K562 (cell line): ENCODE data around the gene TXNRD1. TPM values are rescaled to one million over a fixed set of nuclear protein-coding genes. Genes with fewer than 3 reads are reported as not detected.

ENCODE experiments used
- ATAC-seq: fragments of 200-7000 bp; cut with Tn5 transposase; 3 replicates; pipeline ENCODE4 v1.9.1; 2020; ENCODE audit warnings: moderate library complexity
- BruUV-seq: library from RNA; stranded (reverse); fragments of 400-500 nt; replicated peaks from 2 replicates; lab custom pipeline; 2021; lab: Mats Ljungman, UMichigan
- CTCF ChIA-PET: fragments of 300-600 bp; formaldehyde crosslinking; extraction: SDS; loops from one replicate; lab custom pipeline; 2021; ENCODE audit warnings: low intra/inter-chr PET ratio; lab: Yijun Ruan, JAX
- POLR2A ChIA-PET: fragments of 300-600, 350-650 bp; sonication (Branson Sonifier 250); formaldehyde crosslinking; extraction: SDS; loops from one replicate; lab custom pipeline; 2021; ENCODE audit warnings: antibody characterized with exemption, inconsistent platforms; lab: Yijun Ruan, JAX
- DNase-seq, 4 experiments: peaks; one replicate each; pipeline versions ENCODE4 v3.0.0 to v3.0.0-alpha.2; 2011 to 2018; ENCODE audit warnings: low spot score in 3 of 4, mixed read lengths in 3 of 4; ENCODE audit errors: extremely low read depth in 1 of 4
- FAIRE-seq: peaks from 2 replicates; lab custom pipeline; 2011; peaks lifted over from hg19 to GRCh38; lab: Jason Lieb, UNC
- H2AFZ ChIP-seq: 2 replicates; pipeline ENCODE4 v1.6.0; 2011; ENCODE audit warnings: low read depth, low read length, control low read depth, inconsistent platforms
- H3K27ac ChIP-seq: fragments of 200-600 bp; 3 replicates; pipeline ENCODE4 v1.8.0; 2011; ENCODE audit warnings: low read depth, mild to moderate bottlenecking, control low read depth, inconsistent platforms, low read length, moderate library complexity, mixed read lengths; ENCODE audit errors: extremely low read depth
- H3K27me3 ChIP-seq, 2 experiments: fragments of 300-600 bp in 1 of 2; 2 replicates in 1 of 2; 3 replicates in 1 of 2; pipeline versions ENCODE4 v1.6.0 to v1.8.0; 2011; ENCODE audit warnings: inconsistent platforms in 2 of 2, low read length in 2 of 2, mild to moderate bottlenecking in 1 of 2, mixed read lengths in 1 of 2, moderate library complexity in 1 of 2; ENCODE audit not compliant: control insufficient read depth in 2 of 2, insufficient read depth in 2 of 2
- H3K36me3 ChIP-seq: fragments of 300-600 bp; 3 replicates; pipeline ENCODE4 v1.8.0; 2011; ENCODE audit warnings: mild to moderate bottlenecking, low read length, inconsistent platforms; ENCODE audit not compliant: control insufficient read depth, insufficient read depth
- H3K4me1 ChIP-seq, 2 experiments: fragments of 200-600 bp in 1 of 2; replicated peaks in 1 of 2; 2 replicates in 1 of 2; 3 replicates in 1 of 2; pipeline versions ENCODE4 v1.5.1 to v1.8.0; 2011; ENCODE audit warnings: inconsistent platforms in 2 of 2, low read length in 2 of 2, mild to moderate bottlenecking in 1 of 2, mixed read lengths in 1 of 2, moderate library complexity in 1 of 2; ENCODE audit not compliant: control insufficient read depth in 2 of 2, insufficient read depth in 2 of 2
- H3K4me2 ChIP-seq: 2 replicates; pipeline ENCODE4 v1.6.1; 2011; ENCODE audit warnings: low read length, control low read depth, inconsistent platforms, mixed read lengths; ENCODE audit not compliant: insufficient read depth
- H3K4me3 ChIP-seq: fragments of 200-600 bp; sonication (generic), shearing (Covaris generic); 2 replicates; pipeline ENCODE4 v1.5.1; 2016; ENCODE audit warnings: control low read depth, inconsistent platforms
- H3K79me2 ChIP-seq: fragments of 200-600 bp; 3 replicates; pipeline ENCODE4 v1.8.0; 2011; ENCODE audit warnings: low read length, inconsistent platforms; ENCODE audit not compliant: control insufficient read depth, insufficient read depth
- H3K9ac ChIP-seq, 2 experiments: 2 replicates each; pipeline versions ENCODE4 v1.6.0 to v1.6.1; 2011; ENCODE audit warnings: low read depth in 2 of 2, low read length in 2 of 2, control low read depth in 1 of 2, inconsistent platforms in 1 of 2, mild to moderate bottlenecking in 1 of 2, mixed read lengths in 1 of 2; ENCODE audit not compliant: insufficient read depth in 1 of 2
- H3K9me1 ChIP-seq: one replicate; pipeline ENCODE4 v1.6.0; 2011; ENCODE audit warnings: inconsistent platforms, mild to moderate bottlenecking, low read length, moderate library complexity; ENCODE audit not compliant: control insufficient read depth, insufficient read depth
- H3K9me3 ChIP-seq: replicated peaks from 2 replicates; pipeline ENCODE4 v1.5.1; 2011; ENCODE audit warnings: low read depth, low read length, inconsistent platforms; ENCODE audit not compliant: control insufficient read depth, insufficient read depth
- H4K20me1 ChIP-seq: replicated peaks from 2 replicates; pipeline ENCODE4 v1.6.1; 2011; ENCODE audit warnings: low read length, inconsistent platforms, mixed read lengths; ENCODE audit not compliant: control insufficient read depth, insufficient read depth
- ATF7 ChIP-seq: fragments of 450-650 bp; IDR thresholded peaks from 2 replicates; pipeline ENCODE4 v1.7.1; 2014; ENCODE audit warnings: mild to moderate bottlenecking, moderate library complexity
- E2F1 ChIP-seq: sonication (generic); formaldehyde crosslinking; IDR thresholded peaks from 2 replicates; pipeline ENCODE4 v1.8.1; 2023; ENCODE audit warnings: mild to moderate bottlenecking, missing genetic modification reagents, moderate library complexity
- EHMT2 ChIP-seq: fragments of 450-650 bp; IDR thresholded peaks from 2 replicates; pipeline ENCODE4 v1.6.1; 2018; ENCODE audit warnings: antibody characterized with exemption
- ETV6 ChIP-seq, 3 experiments: fragments of 150-350 bp in 1 of 3; sonication (generic) in 1 of 3; formaldehyde crosslinking in 1 of 3; IDR thresholded peaks; 2 replicates each; pipeline versions ENCODE4 v1.6.1 to v1.8.0; 2014 to 2022; ENCODE audit warnings: borderline replicate concordance in 2 of 3, low read depth in 2 of 3, antibody characterized with exemption in 1 of 3, low read length in 1 of 3, mild to moderate bottlenecking in 1 of 3, missing genetic modification reagents in 1 of 3
- GABPA ChIP-seq: fragments of 200-800 bp; sonication (Bioruptor generic); conservative IDR thresholded peaks from 2 replicates; pipeline ENCODE4 v1.6.1; 2016; ENCODE audit warnings: low read depth, missing genetic modification characterization, missing compliant biosample characterization
- GMEB1 ChIP-seq: fragments of 250-450 bp; sonication (Bioruptor Pico); IDR thresholded peaks from 2 replicates; pipeline ENCODE4 v1.4.0; 2020; ENCODE audit warnings: mild to moderate bottlenecking
- RBBP5 ChIP-seq: fragments of 200-600 bp; sonication (generic); IDR thresholded peaks from 2 replicates; pipeline ENCODE4 v1.6.1; 2012; ENCODE audit warnings: borderline replicate concordance, mild to moderate bottlenecking, low read length, control low read depth, inconsistent platforms; ENCODE audit not compliant: insufficient read depth, poor library complexity, severe bottlenecking
- SRSF9 ChIP-seq: fragments of 200-400 bp; formaldehyde crosslinking; IDR thresholded peaks from 2 replicates; pipeline ENCODE4 v1.6.1; 2017; ENCODE audit warnings: low read depth, low read length, borderline replicate concordance
- STAT5A ChIP-seq: IDR thresholded peaks from 2 replicates; pipeline ENCODE4 v1.6.1; 2012; ENCODE audit warnings: low read length, inconsistent platforms, borderline replicate concordance
- ZNF175 ChIP-seq: fragments of 200-800 bp; sonication (Bioruptor generic); IDR thresholded peaks from 2 replicates; pipeline ENCODE4 v1.6.1; 2016; ENCODE audit warnings: low read depth, mild to moderate bottlenecking, missing genetic modification characterization, missing compliant biosample characterization
- ZNF75A ChIP-seq: fragments of 450-650 bp; formaldehyde crosslinking; IDR thresholded peaks from 2 replicates; pipeline ENCODE4 v1.4.0; 2020; ENCODE audit warnings: mild to moderate bottlenecking
- WGBS: fragments of 100-300 bp; shearing (Covaris generic); methylation state at CpG from one replicate; pipeline ENCODE4 v1.1.6; 2016; ENCODE audit warnings: low coverage, mixed read lengths; ENCODE audit not compliant: insufficient coverage; ENCODE audit errors: missing lambda C conversion rate; 5-methylcytosine and 5-hydroxymethylcytosine counted together
- in situ Hi-C: fragments of 300-500 bp; cut with MboI; formaldehyde crosslinking; loops from 4 replicates; pipeline ENCODE4 v1.15.0; 2018; ENCODE audit warnings: inconsistent platforms, mixed read lengths
- intact Hi-C: fragments of 100-400 bp; cut with micrococcal nuclease; formaldehyde crosslinking; loops from 2 replicates; pipeline ENCODE4 v1.14.2; 2022
- polyA plus RNA-seq, 8 experiments: library from polyadenylated mRNA; depleted of rRNA in 4 of 8; stranded (reverse) in 5 of 8; unstranded in 3 of 8; fragments of >200 nt; fragmentation: Nextera tagmentation in 2 of 8; fragmentation: Illumina TruSeq in 1 of 8; extraction: Ambion mirVana in 2 of 8; extraction: Trizol in 1 of 8; gene quantifications; 2 replicates each; pipeline versions ENCODE4 v1.2.1 to v1.2.3, GENCODE V29; 2011 to 2014; ENCODE audit warnings: inconsistent platforms in 1 of 8, missing spikeins in 1 of 8
- total RNA-seq, 7 experiments: library from RNA; depleted of rRNA in 6 of 7; stranded (reverse); fragments of >200 nt in 6 of 7; fragmentation: Illumina TruSeq in 2 of 7; extraction: Trizol in 2 of 7; gene quantifications; 2 replicates each; pipeline versions ENCODE4 v1.2.1 to v1.2.3, GENCODE V29; 2011 to 2021; ENCODE audit warnings: low replicate concordance in 1 of 7
- TF ChIP-seq, protein P1 (sequence below): fragments of 450-650 bp; IDR thresholded peaks from 2 replicates; pipeline ENCODE4 v1.6.1; 2017; ENCODE audit warnings: antibody characterized with exemption

TXNRD1 gene
- total and polyA plus RNA-seq, 9 of the 15 experiments (the other 6 are each of a cell fraction or from before 2014, with no cell fraction given) = 107 to 189 (median 146) TPM

DNA sequence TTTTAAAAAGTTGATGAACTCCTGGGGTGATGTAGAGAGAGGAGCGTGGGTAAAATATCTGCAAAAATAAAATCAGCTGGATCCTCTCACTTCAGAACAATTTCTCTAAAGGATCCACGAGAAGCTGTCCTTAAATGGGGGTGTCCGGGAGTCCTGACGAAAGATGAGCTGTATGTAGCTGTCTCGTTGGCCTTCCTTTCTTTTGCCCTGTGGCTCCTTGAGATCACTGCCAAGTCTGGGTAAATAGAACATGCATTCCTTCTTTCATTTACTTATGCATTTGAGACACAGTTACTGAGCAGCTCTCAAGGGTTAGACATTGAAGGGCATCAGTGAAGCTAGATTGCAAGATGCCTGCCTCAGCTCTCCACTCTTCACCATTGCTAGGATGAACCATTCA, 35.2 kb upstream of the TXNRD1 start:
- CTCF ChIA-PET = no interaction called here
- FAIRE-seq = no peak
- no TSS peak for BruUV-seq

GRCh38 chr12:104181313-104181712, 34.3 kb upstream of the TXNRD1 start:
- ChIA-PET POLR2A (no interaction called here), CTCF (no interaction called here)
- H3K79me2 ChIP-seq = no peaks in the 10 kb centered on the region
- H2AFZ ChIP-seq = no peak overlapping the region
- FAIRE-seq = no peak
- no peak for ATAC-seq
- H3K4me2 ChIP-seq = no peak overlapping the region
- peaks cover 7 to 14% of the 10 kb centered on the region in 2 experiments; a peak in 4 of 5 replicates for H3K4me1 ChIP-seq
- H3K9ac ChIP-seq = no peak overlapping the region
- no peak overlapping the region for H3K27ac ChIP-seq
- no peak overlapping the region for H3K4me3 ChIP-seq
- no TSS peak for BruUV-seq
- H3K9me1 ChIP-seq = no peaks in the 10 kb centered on the region
- WGBS = 9% methylated on average over 4 of the region's 4 CpGs
- in situ Hi-C loops (no loop called here), intact Hi-C loops (no loop called here)
- H3K9me3 ChIP-seq = no peaks in the 10 kb centered on the region; the same call in 1 of the 2 replicates
- H3K27me3 ChIP-seq = no peaks in the 10 kb centered on the region
- DNase-seq = no peak
- no peaks in the 10 kb centered on the region for H3K36me3 ChIP-seq
- H4K20me1 ChIP-seq = no peaks in the 10 kb centered on the region
- TF ChIP-seq GABPA (no peak), ETV6 (IDR thresholded peaks at IDR 0.05; ENCODE audit: borderline replicate concordance in 1 of 2, low read depth in 2 of 2, low read length in 1 of 2) (no peak), ETV6 (CRISPR knock-in tag; IDR thresholded peaks at IDR 0.05; ENCODE audit: borderline replicate concordance) (no peak), STAT5A (no peak), SRSF9 (no peak), EHMT2 (no peak), GMEB1 (no peak)
- TF ChIP-seq, protein P1, sequence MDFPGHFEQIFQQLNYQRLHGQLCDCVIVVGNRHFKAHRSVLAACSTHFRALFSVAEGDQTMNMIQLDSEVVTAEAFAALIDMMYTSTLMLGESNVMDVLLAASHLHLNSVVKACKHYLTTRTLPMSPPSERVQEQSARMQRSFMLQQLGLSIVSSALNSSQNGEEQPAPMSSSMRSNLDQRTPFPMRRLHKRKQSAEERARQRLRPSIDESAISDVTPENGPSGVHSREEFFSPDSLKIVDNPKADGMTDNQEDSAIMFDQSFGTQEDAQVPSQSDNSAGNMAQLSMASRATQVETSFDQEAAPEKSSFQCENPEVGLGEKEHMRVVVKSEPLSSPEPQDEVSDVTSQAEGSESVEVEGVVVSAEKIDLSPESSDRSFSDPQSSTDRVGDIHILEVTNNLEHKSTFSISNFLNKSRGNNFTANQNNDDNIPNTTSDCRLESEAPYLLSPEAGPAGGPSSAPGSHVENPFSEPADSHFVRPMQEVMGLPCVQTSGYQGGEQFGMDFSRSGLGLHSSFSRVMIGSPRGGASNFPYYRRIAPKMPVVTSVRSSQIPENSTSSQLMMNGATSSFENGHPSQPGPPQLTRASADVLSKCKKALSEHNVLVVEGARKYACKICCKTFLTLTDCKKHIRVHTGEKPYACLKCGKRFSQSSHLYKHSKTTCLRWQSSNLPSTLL = no peak

More for the DNA sequence above, 35.2 kb upstream of the TXNRD1 start:
- TF ChIP-seq ZNF175 (CRISPR knock-in tag) (no peak), RBBP5 (no peak), ATF7 (no peak), E2F1 (CRISPR knock-in tag) (no peak), ZNF75A (CRISPR knock-in tag) (no peak)
- DNase-seq = no peak
- no peak overlapping the region for H3K27ac ChIP-seq
- no peaks in the 10 kb centered on the region for H4K20me1 ChIP-seq
- POLR2A ChIA-PET = no interaction called here
- no peak overlapping the region for H3K9ac ChIP-seq
- no peak overlapping the region for H3K4me2 ChIP-seq
- no peak for ATAC-seq
- WGBS = 27% methylated on average over 5 of the region's 5 CpGs
- H2AFZ ChIP-seq = no peak overlapping the region
- in situ Hi-C loops (no loop called here), intact Hi-C loops (no loop called here)
- H3K79me2 ChIP-seq = no peaks in the 10 kb centered on the region
- H3K27me3 ChIP-seq = no peaks in the 10 kb centered on the region
- H3K9me1 ChIP-seq = no peaks in the 10 kb centered on the region
- H3K36me3 ChIP-seq = no peaks in the 10 kb centered on the region
- H3K4me1 ChIP-seq = peaks cover 7 to 14% of the 10 kb centered on the region in 2 experiments; a peak in 4 of 5 replicates
- no peak overlapping the region for H3K4me3 ChIP-seq
- no peaks in the 10 kb centered on the region; the same call in 1 of the 2 replicates for H3K9me3 ChIP-seq
